ENCODE data around the gene ARFGAP3.
"Not testable (repeated sequence)": the region's sequence is repeated elsewhere in the genome, so short reads cannot be mapped to it uniquely, and the experiment has no call there.

GRCh38 chr22:42750421-42750820 lies 106.7 kb downstream of the ARFGAP3 start:
- not testable (repeated sequence) for TF ChIP-seq CTCF (IDR thresholded peaks at IDR 0.05); NR2C2 (CRISPR knock-in tag; IDR thresholded peaks at IDR 0.05); MAX (CRISPR knock-in tag; IDR thresholded peaks at IDR 0.05); ATF6 (CRISPR knock-in tag; IDR thresholded peaks at IDR 0.05); TEAD4 (CRISPR knock-in tag; IDR thresholded peaks at IDR 0.05); NR1H2 (CRISPR knock-in tag; IDR thresholded peaks at IDR 0.05); ZMAT4 (CRISPR knock-in tag; IDR thresholded peaks at IDR 0.05); FOXP1 (CRISPR knock-in tag; IDR thresholded peaks at IDR 0.05; ENCODE audit: borderline replicate concordance); HMGA2 (CRISPR knock-in tag; IDR thresholded peaks at IDR 0.05); IRF1 (CRISPR knock-in tag; IDR thresholded peaks at IDR 0.05); TCF7 (CRISPR knock-in tag; IDR thresholded peaks at IDR 0.05; ENCODE audit: low read depth); USF2 (CRISPR knock-in tag; IDR thresholded peaks at IDR 0.05); OVOL2 (CRISPR knock-in tag; IDR thresholded peaks at IDR 0.05; ENCODE audit: borderline replicate concordance)

Data from WTC11 (cell line).